ENCODE measurements around the gene NDFIP2. TPM values are rescaled to one million over a fixed set of nuclear protein-coding genes. Genes with fewer than 3 reads are reported as not detected.

NDFIP2 gene
- total RNA-seq, 4 donors from 2014 or later = 21.8 to 47.8 (median 31.9) TPM

DNA sequence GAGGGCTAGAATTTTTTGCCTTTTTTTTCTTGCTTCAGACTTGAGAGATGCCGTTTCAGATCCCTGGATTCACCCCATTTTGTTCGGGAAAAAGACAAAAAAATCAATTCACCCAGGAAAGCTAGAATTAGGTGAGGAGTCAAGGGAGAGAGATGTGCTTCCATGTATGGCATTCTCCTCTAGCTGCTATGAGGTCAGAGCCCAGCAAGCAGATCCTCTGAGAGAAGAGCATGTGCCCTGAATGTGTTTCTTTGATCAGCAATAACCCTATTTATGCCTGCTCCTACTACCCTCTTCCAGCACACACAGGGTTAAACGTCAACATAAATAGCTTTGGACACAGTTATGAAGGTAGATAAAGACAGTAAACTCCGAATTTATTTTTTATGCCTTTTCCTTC, 53.6 kb downstream of the NDFIP2 start:
- Histone ChIP-seq H3K36me3 (no peaks in the 10 kb centered on the region), H3K27me3 (no peaks in the 10 kb centered on the region), H3K9me3 (no peaks in the 10 kb centered on the region), H3K4me3 (no peak overlapping the region), H3K27ac (no peak overlapping the region), H3K4me1 (peaks cover 0 to 4% of the 10 kb centered on the region in 2 donors)
- DNase-seq (no peak), ATAC-seq (no peak)
- no peak for TF ChIP-seq POLR2A (IDR thresholded peaks at IDR 0.05)
- TF ChIP-seq, protein P1, sequence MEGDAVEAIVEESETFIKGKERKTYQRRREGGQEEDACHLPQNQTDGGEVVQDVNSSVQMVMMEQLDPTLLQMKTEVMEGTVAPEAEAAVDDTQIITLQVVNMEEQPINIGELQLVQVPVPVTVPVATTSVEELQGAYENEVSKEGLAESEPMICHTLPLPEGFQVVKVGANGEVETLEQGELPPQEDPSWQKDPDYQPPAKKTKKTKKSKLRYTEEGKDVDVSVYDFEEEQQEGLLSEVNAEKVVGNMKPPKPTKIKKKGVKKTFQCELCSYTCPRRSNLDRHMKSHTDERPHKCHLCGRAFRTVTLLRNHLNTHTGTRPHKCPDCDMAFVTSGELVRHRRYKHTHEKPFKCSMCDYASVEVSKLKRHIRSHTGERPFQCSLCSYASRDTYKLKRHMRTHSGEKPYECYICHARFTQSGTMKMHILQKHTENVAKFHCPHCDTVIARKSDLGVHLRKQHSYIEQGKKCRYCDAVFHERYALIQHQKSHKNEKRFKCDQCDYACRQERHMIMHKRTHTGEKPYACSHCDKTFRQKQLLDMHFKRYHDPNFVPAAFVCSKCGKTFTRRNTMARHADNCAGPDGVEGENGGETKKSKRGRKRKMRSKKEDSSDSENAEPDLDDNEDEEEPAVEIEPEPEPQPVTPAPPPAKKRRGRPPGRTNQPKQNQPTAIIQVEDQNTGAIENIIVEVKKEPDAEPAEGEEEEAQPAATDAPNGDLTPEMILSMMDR (IDR thresholded peaks at IDR 0.05 in 4 of 5, conservative IDR thresholded peaks at IDR 0.05 in 1 of 5) = no peak
- intact Hi-C loops (cut with DNase I; ENCODE audit: low total_unique reads) (no loop called here), in situ Hi-C loops (cut with MboI; ENCODE audit: low sequenced_read_pairs in 4 of 4) (loop anchor here in 1 of 4 donors (25.0 kb wide), 1 partner anchor 1397 kb away; no protein-coding TSS in a partner anchor)

DNA sequence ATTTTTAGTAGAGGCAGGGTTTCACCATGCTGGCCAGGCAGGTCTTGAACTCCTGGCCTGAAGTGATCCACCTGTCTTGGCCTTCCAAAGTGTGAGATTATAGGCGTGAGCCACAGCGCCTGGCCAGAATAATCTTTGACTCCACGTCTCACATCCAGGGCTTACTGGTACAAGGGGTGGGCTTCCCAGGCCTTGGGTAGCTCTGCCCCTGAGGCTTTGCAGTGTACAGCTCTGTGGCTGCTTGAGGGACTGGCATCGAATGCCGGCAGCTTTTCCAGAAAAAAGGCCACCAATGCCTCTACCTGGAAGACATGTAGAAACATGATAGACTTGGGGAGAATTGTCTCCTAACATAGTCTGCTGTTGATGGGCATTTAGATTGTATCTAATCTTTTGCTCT, 57.8 kb downstream of the NDFIP2 start:
- H3K27me3 ChIP-seq = no peaks in the 10 kb centered on the region
- no peak overlapping the region for H3K4me3 ChIP-seq
- H3K27ac ChIP-seq = no peak overlapping the region
- in situ Hi-C loops (cut with MboI; ENCODE audit: low sequenced_read_pairs in 4 of 4) = loop anchor here in 1 of 4 donors (25.0 kb wide), 1 partner anchor 1401 kb away; no protein-coding TSS in a partner anchor
- intact Hi-C loops (cut with DNase I; ENCODE audit: low total_unique reads) = no loop called here
- no peak for DNase-seq
- TF ChIP-seq, protein P1 (IDR thresholded peaks at IDR 0.05 in 4 of 5, conservative IDR thresholded peaks at IDR 0.05 in 1 of 5) = no peak
- TF ChIP-seq POLR2A (IDR thresholded peaks at IDR 0.05) = no peak
- H3K9me3 ChIP-seq = no peaks in the 10 kb centered on the region
- ATAC-seq = no peak
- peaks cover 0 to 4% of the 10 kb centered on the region in 2 donors for H3K4me1 ChIP-seq
- H3K36me3 ChIP-seq = no peaks in the 10 kb centered on the region

DNA sequence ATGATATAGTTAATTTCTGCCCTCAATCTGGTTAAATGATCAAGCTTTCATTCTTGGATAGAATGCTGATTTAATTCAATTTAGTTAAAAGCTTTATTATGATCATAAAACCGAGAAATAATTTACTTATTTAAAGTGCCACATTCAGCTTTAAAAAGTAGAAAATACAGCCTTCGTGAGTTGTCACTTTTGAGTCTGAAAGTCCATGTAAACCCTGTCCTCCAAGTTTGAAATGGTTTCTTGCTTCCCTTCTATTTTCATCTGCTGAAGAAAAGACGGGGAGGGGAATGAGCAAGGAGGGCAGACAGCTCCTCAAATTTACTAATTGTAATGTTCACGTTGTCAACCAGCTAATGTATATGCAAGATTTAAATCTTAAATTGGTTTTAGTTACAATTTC, 59.5 kb downstream of the NDFIP2 start:
- peaks cover 0 to 4% of the 10 kb centered on the region in 2 donors for H3K4me1 ChIP-seq
- ATAC-seq (no peak), DNase-seq (no peak)
- in situ Hi-C loops (cut with MboI; ENCODE audit: low sequenced_read_pairs in 4 of 4) = loop anchor here (5.0 to 25.0 kb wide), 2 partner anchors 113 to 1403 kb away; no protein-coding TSS in a partner anchor
- intact Hi-C loops (cut with DNase I; ENCODE audit: low total_unique reads) = loop anchor here (5.0 kb wide), 1 partner anchor 58 kb away; the partner anchor contains the start of gene NDFIP2
- H3K27me3 ChIP-seq = no peaks in the 10 kb centered on the region
- no peak overlapping the region for H3K4me3 ChIP-seq
- TF ChIP-seq, protein P1 (IDR thresholded peaks at IDR 0.05 in 4 of 5, conservative IDR thresholded peaks at IDR 0.05 in 1 of 5) = no peak
- TF ChIP-seq POLR2A (IDR thresholded peaks at IDR 0.05) = no peak
- no peaks in the 10 kb centered on the region for H3K36me3 ChIP-seq
- no peaks in the 10 kb centered on the region for H3K9me3 ChIP-seq
- H3K27ac ChIP-seq = no peak overlapping the region

DNA sequence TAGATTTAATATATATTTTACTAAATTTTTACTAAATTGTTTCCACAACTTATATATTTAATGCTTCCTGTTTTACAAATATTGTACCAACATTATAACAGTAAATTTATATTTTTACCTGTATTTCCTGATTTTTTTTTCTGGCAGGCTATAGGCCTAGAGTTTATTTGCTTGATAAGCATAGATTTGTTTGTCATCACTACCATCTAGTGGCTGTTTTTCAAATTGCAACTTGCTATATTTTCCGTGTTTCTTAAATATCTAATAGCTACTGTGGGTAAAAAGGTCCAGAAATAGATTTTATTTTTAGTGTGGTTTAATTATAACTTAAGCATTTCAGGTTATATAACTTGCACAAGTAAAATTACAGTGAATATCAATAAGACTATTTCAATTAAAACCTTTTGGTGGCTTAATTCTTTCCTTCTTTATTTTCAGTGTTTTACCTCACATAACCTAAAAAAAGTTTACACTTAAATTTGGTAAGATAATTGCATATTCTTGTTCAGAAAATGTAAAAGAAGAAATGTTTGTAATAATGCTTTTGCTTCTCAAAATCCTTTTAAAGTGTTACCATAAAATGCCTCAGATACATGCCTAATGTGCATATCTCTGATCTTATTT, 60.6 kb downstream of the NDFIP2 start:
- no peaks in the 10 kb centered on the region for H3K36me3 ChIP-seq
- TF ChIP-seq POLR2A (IDR thresholded peaks at IDR 0.05) = no peak
- TF ChIP-seq, protein P1 (IDR thresholded peaks at IDR 0.05 in 4 of 5, conservative IDR thresholded peaks at IDR 0.05 in 1 of 5) = peak; percentile 75 to 97 (median 82)
- H3K4me1 ChIP-seq = peaks cover 0 to 4% of the 10 kb centered on the region in 2 donors
- H3K9me3 ChIP-seq = no peaks in the 10 kb centered on the region
- DNase-seq (no peak), ATAC-seq (no peak)
- H3K27ac ChIP-seq = no peak overlapping the region
- H3K4me3 ChIP-seq = no peak overlapping the region
- intact Hi-C loops (cut with DNase I; ENCODE audit: low total_unique reads) = loop anchor here (1.0 to 5.0 kb wide), 2 partner anchors 59 to 117 kb away; partner anchors contain the start of gene NDFIP2
- H3K27me3 ChIP-seq = no peaks in the 10 kb centered on the region
- in situ Hi-C loops (cut with MboI; ENCODE audit: low sequenced_read_pairs in 4 of 4) = loop anchor here (5.0 to 25.0 kb wide), 2 partner anchors 114 to 1404 kb away; no protein-coding TSS in a partner anchor
